HG02678 (cell line): Measurements from ENCODE around the gene HSF2BP.
"Not testable (repeated sequence)": the region's sequence is repeated elsewhere in the genome, so short reads cannot be mapped to it uniquely, and the experiment has no call there.

ENCODE experiments used
- ATAC-seq: cut with Tn5 transposase; IDR thresholded peaks from one replicate; pipeline ENCODE4 v1.9.1; 2021; ENCODE audit warnings: mild to moderate bottlenecking, moderate library complexity; ENCODE audit not compliant: unreplicated experiment

HSF2BP gene

DNA sequence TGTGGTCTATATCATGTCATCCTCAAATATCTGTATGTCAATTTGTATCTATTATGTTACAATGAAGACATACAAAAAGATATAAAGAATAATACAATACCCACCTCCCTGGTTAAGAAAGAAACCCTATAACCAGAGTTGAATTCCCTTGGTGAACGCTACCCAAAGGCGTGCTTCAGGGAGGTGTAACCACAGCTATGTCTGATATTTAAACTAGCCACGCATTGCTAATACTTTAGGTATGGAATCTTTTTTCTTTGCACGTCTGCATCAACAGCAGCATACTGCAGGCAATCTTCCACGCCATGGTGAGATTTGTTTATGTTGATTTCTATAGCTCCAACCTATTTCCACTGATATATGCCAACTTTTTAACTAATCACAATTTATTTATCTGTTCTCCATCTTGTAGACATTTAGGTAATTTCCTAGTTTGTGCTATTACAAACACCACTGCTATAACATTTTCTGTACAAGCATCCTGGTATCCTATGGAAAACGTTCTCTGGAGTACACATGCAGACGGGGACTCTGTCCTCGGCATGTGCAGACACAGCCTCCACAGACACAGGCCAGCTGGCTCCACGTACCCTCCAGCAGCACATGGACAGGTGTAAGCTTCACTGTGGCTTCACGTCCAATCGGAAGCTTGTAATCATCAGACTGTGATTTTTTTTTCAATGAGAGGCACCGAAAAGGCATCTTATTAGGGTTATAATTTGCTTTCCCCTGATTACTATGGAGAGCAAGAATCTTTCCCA is 58.5 kb downstream of the HSF2BP start:
- no peak for ATAC-seq

DNA sequence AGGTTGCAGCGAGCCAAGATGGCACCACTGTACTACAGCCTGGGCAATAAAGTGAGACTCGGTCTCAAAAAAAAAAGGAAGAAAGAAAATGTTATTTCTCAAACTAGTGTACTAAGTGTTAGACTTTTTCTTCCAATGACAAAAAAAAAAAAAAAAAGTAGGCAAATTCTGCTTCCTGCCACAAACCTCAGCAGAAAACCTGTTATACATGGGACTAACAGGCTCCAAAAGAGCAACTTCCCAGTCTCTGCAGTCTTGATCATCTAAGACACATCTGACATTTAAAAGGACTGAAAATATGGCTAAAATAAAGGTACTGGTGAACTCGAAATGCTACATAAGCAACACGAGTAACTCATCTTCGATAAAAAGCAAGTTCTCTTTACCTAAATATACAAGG is 59.6 kb downstream of the HSF2BP start:
- ATAC-seq: no peak

DNA sequence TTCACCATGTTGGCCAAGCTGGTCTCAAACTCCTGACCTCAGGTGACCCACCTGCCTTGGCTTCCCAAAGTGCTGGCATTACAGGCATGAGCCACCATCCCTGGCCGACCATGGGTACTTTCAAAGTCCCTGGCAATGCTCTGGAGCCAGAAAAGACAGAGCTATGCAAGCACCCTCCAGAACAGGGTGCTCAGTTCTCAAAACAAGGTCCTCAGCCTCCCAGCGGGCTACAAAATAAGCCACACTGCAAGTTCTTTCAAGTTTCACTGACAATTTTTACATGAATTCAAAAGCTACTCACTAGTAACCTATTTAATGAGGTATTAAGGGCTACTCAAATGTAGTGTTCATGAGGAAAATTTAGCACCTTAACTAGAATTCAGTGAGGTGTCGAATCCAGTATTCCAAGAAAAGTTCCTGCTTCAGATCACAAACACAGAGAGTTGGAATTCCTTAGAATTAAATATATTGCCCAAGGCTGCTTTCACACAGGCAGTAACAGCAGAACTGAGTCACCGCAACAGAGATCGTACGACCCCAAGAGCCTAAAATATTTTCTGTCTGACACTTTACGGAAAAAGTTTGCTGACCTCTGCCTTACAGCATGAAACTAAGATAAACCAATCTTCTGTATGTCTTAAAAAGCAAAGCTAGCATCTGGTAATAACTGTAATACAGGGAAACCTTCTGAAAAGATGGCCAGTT is 60.7 kb downstream of the HSF2BP start:
- no peak for ATAC-seq

DNA sequence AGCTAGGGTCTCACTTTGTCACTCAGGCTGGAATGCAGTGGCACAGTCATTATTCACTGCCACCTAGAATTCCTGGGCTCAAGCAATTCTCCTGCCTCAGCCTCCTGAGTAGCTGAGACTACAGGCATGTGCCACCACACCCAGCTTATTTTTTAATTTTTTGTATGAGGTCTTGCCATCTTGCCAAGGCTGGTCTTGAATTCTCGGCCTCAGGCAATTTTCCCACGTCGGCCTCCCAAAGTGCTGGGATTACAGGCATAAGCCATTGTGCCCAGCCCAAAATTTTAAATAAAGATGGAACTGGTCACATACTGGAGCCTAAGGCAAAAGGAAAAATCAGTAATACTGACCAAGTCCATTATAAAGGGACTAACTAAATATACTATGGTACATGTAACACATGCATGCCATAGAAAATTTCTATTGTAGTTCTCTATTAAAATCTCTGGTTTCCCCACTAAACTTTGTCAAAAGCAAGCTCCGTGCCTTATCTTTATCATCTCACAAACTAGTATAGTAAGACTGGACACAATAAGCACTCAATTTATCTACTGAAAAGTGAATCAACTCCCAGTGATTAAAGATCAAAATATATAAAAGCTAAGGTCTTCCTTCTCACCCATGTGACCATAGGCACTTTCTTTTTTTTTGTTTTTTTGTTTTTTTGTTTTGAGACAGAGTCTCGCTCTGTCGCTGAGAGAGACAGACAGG is 61.6 kb downstream of the HSF2BP start:
- no peak for ATAC-seq

DNA sequence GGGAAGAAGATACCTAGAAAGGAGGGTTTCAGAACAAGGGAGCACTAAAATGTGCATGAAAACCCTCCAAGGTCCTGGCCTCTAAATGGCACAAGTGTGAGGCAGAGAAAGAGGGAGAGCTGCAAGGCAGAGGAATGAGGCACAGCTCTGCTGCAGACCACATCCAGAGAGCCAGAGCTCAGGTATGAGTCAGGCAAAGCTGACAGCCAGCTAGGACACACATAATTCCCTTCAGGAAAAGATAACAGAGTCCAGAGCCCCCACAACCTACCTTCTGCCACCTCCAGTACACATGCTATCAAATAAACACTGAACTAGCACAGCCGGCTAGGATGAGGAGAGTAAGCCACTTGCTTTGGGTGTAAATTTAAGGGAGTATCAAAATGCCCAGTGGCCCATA is 62.2 kb downstream of the HSF2BP start:
- ATAC-seq: no peak

DNA sequence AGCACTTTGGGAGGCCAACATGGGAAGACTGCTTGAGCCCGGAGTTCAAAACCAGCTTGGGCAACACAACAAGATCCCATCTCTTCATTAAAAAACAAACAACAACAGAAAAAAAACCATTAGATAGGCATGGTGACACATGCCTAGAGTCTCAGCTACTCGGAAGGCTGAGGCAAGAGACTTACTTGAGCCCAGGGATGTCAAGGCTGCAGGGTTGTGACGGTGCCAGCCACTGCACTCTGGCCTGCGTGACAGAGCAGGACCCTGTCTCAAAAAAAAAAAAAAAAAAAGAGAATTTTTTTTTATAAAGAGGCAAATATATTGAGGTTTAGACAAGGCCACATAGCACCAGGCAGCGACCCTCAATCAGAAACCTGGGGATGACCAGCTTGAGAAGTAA is 62.7 kb downstream of the HSF2BP start:
- ATAC-seq: no peak

DNA sequence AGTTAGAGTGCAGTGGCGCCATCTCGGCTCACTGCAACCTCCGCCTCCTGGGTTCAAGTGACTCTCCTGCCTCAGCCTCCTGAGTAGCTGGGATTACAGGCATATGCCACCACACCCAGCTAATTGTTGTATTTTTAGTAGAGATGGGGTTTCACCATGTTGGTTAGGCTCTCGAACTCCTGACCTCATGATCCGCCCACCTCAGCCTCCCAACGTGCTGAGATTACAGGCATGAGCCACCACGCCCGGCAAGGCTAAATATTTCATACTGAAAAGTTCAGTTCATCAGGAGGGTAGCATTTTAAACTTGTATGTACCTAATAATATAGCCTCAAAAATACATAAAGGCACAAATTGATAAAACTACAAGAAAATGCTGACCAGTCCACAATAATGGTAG is 63.5 kb downstream of the HSF2BP start:
- ATAC-seq: not testable (repeated sequence)

DNA sequence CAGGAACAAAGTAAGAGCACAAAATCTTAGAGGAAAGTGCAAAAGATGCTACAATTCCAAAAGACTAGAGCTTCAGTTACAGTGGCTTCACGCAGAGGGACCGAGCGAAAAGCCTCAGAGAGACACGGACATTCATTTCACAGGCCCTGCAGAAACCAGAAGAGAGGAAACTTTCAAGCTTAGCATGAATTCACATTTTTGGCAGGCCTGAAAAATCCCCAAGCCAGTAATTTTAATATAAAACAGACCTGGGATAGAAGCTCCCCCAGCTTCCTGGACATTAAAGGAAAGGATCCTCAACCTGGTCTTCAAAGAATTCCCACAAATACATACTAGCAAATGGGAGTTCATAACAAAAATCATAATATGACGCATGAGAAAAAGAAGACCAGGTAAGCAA is 66.2 kb downstream of the HSF2BP start:
- ATAC-seq: no peak

DNA sequence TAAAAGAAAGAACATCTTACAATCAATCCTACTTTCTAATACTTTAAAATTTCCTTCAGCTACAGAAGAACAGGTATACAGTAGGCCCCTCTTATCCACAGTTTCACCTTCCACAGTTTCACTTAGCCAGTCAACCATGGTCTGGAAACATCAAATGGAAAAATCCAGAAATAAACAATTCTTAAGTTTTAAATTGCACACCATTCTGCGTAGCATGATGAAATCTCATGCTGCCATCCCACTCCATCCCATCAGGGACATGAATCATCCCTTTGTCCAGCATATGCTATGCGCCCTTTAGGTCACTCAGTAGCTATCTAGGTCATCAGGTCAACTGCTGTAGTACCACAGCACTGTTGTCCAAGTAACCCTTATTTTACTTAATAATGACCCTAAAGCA is 67.7 kb downstream of the HSF2BP start:
- ATAC-seq: no peak

DNA sequence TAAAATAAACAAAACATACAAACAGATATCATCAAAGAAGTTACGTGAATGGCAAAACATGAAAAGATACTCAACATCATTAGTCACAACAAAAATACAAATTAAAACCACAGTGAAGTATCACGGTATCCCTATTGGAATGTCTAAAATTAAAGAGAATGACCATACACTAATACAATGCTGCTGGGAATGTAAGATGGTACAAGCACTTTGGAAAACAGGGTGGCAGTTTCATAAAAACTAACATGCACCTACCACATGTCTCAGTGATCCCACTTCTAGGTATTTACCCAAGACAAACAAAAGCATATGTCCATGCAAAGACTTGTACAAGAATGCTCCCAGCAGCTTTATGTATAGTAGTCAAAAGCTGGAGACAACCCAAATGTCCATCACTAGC is 69.1 kb downstream of the HSF2BP start:
- ATAC-seq: no peak

DNA sequence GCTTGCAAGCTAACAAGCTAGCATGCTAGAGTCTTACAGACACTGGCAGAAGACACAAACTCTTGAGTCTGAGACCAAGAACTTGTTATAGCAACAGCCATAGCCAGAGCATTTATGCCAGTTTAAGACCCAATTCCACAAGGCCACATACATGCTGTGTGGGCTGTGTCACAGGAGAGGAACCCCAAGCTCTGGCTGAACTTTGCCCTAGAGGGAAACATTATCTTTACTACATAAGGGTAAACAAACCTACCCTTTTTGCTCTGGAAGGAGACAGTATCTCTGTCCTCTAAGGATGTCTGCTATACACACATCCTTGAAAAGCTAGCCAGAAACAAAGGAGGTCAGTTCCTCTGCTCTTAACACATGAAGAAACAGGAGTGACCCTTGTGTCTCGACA is 70.3 kb downstream of the HSF2BP start:
- ATAC-seq: no peak

DNA sequence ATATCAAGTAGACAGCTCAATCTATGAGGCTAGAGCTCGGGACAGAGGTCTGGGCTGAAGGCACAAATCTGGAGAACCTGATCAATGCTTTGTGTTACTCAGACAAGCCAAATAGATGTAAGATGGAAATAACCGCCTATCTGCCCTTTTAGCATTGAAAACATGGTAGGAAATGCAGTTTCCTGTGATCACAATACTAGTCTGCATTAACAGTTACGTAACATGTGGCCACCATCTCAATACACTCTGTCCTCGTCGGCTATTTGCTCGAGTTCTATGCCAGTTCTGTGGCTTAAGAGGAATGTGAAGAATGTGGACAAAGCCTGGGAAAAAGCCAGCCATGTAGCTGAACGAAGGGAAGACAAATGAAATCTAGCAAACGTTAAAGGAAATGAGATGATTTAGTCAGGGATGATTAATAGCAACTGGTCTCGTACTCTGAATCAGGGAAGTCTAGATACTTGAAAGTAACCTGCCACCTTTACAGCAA is 73.3 kb downstream of the HSF2BP start:
- ATAC-seq: no peak

DNA sequence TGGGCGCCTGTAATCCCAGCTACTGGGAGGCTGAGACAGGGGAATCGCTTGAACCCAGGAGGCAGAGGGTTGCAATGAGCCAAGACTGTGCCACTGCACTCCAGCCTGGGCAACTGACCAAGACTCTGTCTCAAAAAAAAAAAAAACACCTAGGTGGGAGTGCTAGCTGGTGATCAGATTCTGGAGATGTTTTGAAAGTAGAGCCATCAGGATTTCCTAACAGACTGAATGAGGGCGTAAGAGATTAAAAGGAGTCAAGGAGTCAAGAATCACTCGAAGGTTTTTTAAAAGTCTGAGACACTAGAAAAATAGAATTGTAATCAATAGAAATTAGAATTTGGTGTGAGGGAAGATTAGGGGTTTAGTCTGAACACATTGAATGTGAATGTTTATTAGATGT is 73.8 kb downstream of the HSF2BP start:
- ATAC-seq: no peak

DNA sequence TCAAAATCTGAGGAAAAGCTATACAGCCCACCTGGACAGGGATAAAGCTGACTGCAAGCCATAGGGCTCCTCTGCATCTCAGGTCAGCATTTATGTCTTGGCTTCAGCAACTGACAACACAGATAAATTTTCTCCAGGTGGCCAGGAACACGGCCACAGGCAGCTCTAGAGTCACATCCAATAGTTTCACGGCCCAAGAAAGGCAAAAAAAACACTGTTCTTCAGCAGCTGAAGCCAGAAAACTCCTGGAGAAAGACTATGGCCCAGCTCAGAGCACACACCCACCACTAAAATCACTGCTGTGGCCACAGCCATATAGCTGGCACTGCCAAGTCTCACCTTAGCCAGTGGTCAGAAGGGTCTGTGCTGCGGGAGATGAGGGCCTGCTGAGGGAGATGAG is 77.8 kb downstream of the HSF2BP start:
- ATAC-seq: no peak

DNA sequence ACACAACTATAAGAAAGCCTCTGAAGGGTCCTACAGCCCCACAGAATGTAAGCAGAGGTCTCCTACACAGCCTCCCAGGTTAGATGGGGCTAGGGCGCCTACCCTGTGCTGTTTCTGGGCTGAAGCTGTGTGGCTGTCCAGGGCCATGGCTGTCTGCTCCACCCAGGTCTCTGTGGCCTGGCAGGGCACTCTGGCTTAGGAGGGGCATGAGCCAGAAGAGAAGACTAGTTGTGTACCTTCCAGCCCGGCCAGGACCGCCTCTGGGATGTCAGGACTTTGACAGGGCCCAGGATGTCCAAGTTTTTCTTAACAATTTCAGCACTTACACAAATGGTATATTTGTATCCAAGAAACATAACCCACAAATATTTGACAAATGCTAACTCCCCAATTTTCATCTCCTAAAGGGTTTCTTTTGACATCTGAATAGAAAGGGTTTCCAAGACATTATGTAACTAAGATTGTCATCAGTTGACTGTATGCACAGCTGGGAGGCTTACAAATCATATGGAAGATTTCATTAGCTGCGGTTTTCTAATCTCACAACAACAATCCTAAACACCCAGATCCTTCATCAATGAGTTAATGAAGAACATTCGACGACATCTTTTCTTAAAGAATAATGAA is 80.5 kb downstream of the HSF2BP start:
- ATAC-seq: no peak

DNA sequence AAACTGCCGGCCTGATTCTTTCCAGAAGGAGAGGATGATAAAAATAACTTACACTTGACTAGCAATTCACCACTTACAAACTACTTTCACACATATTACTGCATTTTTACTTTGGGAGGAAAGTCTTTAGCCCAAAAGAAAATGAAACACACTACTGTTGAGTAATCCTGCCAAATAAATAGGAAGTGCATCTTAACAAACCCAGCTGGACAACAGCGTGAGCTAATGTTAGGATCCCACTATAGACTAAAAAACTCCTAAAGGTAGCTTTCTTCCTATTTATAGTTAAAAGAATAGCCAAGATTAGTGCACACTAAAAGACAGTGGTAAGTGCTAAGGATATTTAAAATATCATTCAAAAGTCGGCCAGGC is 83.8 kb downstream of the HSF2BP start:
- ATAC-seq: no peak

DNA sequence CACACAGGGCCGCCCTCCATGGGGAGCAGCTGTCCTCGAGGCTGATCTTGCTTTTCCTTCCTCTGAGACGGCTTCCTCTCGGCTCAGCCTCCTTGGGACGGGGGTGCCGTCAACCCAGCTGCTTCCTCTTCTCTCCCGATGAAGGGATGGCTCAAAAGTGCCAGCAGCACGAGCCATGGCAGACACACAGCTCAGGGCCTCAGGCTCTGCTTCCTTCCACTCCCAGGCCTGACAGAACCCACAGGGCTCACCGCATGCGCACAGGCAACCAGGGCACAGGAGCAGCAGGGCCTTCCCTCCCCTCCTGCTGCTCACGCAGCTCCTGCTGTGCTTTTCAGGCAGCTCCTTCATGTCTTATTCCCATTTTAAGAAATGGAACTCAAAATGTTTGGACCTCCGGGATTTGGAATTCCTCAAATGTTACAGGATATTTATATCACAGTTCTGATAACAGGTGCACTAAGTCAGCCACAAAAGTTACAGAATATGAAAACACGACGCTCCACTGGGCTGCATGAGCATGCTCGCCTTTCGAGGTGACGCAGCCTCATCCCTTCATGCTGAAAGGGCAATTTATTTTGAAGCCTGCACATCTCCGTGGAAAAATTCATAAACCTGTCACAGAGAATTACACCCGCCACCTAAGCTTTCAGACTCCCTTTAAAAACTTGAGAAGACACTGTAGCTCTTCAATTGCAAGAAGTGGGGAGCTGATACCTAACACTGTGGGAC is 84.4 kb downstream of the HSF2BP start:
- ATAC-seq: no peak

DNA sequence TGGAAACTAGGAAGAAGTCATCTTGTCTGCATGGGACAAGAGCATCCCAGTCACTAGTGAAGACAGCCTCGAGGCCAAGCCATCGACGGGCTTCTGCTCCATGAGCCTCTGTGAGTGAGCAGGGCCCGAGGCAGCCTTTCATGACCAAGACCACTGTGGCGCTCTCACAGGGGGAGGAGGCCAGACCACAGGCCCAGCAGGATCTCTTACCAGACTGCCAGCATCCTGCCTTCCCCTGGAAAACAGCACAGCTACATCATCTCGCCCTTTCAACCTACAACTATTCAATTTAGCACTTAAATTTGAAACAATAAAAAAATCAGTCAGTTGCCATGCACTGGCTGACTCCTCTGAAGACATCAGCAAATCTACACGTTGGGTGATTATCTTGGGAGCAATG is 85.4 kb downstream of the HSF2BP start:
- ATAC-seq: no peak

DNA sequence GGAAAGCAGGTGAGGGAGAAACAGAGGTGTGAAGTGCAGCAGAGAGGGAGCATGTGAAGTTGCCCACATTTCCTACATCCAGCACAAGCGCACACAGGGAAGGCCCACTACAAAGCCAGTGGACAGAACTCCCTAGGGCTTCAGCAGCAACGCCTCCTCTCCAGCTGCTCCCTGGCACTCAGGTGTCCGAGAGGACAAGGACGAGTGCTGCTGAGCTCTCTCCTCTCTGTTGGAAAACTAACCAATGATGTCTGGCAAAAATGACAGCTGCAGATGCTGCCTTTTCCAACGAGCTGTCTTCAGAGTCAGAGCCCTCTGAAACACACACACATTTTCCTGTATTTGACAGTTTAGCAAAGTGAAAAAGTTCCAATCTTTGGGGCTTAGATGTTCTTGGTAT is 86.8 kb downstream of the HSF2BP start:
- no peak for ATAC-seq

DNA sequence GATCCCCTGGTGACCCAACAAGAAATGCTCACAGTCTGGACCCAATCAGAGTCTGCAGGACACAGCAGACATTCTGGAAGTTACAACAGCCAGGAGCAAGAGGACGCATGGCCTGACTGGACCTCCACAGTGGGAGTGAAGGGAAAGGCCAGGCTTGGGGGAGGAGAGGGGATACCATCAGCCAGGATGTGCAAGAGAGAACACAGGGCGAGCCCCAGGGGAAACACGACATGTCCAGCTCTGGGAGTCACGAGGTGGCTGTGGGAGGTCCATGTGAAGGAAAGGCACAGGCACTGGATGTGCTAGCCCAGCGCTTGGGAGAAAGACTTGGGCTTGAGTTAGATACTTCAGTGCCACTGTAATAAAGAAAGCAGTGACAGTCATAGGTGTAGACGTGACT is 87.3 kb downstream of the HSF2BP start:
- ATAC-seq: no peak

DNA sequence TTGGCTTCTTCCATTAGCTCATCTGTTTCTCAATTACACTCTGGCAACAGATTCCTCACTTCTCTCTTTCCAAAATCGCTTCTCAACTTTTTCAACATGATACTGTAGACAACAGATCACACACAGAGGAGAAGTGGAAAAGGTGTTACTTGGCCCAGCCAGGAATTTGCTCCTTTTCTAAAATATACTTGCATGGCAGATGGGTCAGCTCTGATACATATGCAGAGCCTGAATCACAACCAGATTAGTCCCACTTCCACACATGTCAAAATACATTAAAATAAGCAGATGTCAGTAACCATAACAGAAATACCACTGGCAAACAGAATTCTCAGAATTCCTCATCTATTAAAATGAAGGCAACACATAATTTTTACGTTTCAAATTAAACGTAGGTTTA is 89.1 kb downstream of the HSF2BP start:
- not testable (repeated sequence) for ATAC-seq
